SK-N-SH treated with all-trans-retinoic acid at 6 μM for 48 hours (cell line): ENCODE measurements around the gene RGMB.

Experiments used
- BACH2 ChIP-seq: fragments of 250-450 bp; sonication (Bioruptor Pico); IDR thresholded peaks from 2 replicates; pipeline ENCODE4 v1.9.0; 2021; ENCODE audit warnings: mild to moderate bottlenecking, borderline replicate concordance
- TF ChIP-seq, protein P1 (sequence below): fragments of 250-450 bp; sonication (Bioruptor Pico); IDR thresholded peaks from 2 replicates; pipeline ENCODE4 v1.8.0; 2020; ENCODE audit warnings: mild to moderate bottlenecking, moderate library complexity, borderline replicate concordance

DNA sequence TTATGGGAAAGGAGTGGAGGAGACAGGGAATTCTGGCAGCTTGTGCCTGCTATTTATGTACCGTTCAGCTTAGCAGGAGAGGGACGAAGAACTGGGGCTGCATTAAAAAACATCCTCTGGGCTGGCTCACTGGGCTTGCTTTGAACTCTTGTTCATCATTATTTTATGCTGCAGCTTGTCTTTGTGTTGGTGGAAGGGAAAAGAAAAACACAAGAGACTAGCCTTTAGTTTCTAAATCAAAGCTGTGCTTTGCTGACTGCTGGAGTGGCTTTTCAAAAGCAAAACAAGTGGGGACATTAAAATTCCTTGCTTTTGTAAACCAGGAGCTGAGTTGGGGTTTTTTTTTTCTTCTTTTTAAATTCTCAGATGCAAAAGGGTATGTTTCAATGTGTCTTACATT lies 5.9 kb upstream of the RGMB start:
- TF ChIP-seq, protein P1, sequence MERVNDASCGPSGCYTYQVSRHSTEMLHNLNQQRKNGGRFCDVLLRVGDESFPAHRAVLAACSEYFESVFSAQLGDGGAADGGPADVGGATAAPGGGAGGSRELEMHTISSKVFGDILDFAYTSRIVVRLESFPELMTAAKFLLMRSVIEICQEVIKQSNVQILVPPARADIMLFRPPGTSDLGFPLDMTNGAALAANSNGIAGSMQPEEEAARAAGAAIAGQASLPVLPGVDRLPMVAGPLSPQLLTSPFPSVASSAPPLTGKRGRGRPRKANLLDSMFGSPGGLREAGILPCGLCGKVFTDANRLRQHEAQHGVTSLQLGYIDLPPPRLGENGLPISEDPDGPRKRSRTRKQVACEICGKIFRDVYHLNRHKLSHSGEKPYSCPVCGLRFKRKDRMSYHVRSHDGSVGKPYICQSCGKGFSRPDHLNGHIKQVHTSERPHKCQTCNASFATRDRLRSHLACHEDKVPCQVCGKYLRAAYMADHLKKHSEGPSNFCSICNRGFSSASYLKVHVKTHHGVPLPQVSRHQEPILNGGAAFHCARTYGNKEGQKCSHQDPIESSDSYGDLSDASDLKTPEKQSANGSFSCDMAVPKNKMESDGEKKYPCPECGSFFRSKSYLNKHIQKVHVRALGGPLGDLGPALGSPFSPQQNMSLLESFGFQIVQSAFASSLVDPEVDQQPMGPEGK (CRISPR knock-in tag), result no peak
- no peak for TF ChIP-seq BACH2 (CRISPR knock-in tag)
